ENCODE measurements around the gene H1-8.

DNA sequence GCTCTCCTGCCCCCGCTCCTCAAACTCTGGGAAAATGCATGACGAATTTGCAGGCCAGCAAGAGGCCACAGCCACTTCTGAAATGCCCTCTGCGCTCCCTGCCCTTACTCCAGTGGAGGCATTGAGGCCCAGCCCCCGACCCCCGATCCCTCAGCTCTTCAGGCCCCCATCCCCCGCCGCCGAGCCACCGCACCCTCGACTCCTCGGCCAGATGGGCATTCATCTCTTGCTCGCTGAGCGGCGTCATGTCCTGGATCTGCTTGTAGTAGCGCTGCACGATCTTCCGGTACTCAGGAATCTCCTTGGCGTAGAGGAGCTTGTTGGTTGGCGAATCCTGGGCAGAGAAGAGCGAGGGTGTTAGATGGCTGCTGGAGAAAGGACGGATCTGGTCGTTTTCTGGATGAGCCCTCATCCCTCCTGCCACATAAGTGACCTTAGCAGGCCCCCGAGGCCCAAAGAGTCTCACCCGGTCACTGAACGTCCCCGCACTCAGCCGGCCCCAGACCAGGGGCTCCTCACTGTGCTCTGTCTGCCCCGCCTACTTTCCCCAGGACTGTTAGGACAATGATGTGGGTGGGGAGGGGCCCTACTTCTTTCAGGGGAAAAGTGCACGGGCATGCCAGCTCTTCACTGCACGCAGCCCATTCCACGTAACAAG, 14.0 kb downstream of the H1-8 start:
- TF ChIP-seq CTCF (IDR thresholded peaks at IDR 0.05) = no peak
- TF ChIP-seq POLR2A (IDR thresholded peaks at IDR 0.05) = no peak
- no peak for TF ChIP-seq POLR2AphosphoS5 (IDR thresholded peaks at IDR 0.05)

Measured in prostate gland (tissue), 2 donors.